Activated T-cell treated with anti-CD3 and anti-CD28 coated beads, Interleukin-2, amount 50 U/mL, for 4 hours (primary cell): Measurements from ENCODE around the gene ITIH2. TPM values are rescaled to one million over a fixed set of nuclear protein-coding genes. Genes with fewer than 3 reads are reported as not detected.
"Not testable (repeated sequence)": the region's sequence is repeated elsewhere in the genome, so short reads cannot be mapped to it uniquely, and the experiment has no call there.

Experiments used
- ATAC-seq, 2 donors: fragments of 200-7000 bp; cut with Tn5 transposase; one replicate each; pipeline ENCODE4 v1.10.0; 2021
- DNase-seq: peaks from one replicate; pipeline ENCODE4 v3.0.0-alpha.2; 2020
- H3K27me3 Mint-ChIP-seq: one replicate; pipeline ENCODE4 v1.8.0; 2021; ENCODE audit warnings: low read depth, mixed read lengths
- H3K36me3 Mint-ChIP-seq: one replicate; pipeline ENCODE4 v1.8.0; 2022; ENCODE audit warnings: mixed read lengths; ENCODE audit not compliant: insufficient read depth
- H3K4me1 Mint-ChIP-seq: one replicate; pipeline ENCODE4 v1.8.0; 2021; ENCODE audit warnings: low read depth, mixed read lengths
- H3K4me3 Mint-ChIP-seq: one replicate; pipeline ENCODE4 v1.8.0; 2021; ENCODE audit warnings: mild to moderate bottlenecking, moderate library complexity, mixed read lengths
- H3K9me3 Mint-ChIP-seq: one replicate; pipeline ENCODE4 v1.8.0; 2021; ENCODE audit warnings: mixed read lengths
- total RNA-seq, 3 donors: library from RNA; stranded (reverse); gene quantifications; one replicate each; pipeline ENCODE4 v1.2.1, GENCODE V29; 2021

ITIH2 gene, protein sequence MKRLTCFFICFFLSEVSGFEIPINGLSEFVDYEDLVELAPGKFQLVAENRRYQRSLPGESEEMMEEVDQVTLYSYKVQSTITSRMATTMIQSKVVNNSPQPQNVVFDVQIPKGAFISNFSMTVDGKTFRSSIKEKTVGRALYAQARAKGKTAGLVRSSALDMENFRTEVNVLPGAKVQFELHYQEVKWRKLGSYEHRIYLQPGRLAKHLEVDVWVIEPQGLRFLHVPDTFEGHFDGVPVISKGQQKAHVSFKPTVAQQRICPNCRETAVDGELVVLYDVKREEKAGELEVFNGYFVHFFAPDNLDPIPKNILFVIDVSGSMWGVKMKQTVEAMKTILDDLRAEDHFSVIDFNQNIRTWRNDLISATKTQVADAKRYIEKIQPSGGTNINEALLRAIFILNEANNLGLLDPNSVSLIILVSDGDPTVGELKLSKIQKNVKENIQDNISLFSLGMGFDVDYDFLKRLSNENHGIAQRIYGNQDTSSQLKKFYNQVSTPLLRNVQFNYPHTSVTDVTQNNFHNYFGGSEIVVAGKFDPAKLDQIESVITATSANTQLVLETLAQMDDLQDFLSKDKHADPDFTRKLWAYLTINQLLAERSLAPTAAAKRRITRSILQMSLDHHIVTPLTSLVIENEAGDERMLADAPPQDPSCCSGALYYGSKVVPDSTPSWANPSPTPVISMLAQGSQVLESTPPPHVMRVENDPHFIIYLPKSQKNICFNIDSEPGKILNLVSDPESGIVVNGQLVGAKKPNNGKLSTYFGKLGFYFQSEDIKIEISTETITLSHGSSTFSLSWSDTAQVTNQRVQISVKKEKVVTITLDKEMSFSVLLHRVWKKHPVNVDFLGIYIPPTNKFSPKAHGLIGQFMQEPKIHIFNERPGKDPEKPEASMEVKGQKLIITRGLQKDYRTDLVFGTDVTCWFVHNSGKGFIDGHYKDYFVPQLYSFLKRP
- total RNA-seq: under 1 TPM; 0.32 to 0.71 (median 0.38) TPM

DNA sequence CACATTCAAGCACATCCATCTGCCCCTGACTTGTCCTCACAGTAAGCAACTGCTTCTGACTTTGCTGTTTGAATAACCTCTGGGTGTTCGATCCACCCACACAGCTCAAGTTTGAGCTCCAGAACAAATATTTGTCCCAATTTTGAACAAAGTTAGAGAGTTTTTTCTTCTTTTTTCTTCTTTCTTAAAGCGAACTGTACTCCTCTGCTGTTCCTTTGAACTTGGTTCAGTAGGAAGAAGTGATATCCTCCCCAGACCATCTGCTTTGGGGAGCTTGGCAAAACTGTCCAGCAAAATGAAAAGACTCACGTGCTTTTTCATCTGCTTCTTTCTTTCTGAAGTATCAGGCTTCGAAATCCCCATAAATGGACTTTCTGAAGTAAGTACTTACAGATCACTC, at the start of gene ITIH2:
Gene ITIH2 (plus strand): TSS at position 177 of the 400 bp plus-strand sequence. CDS start 119 bp downstream, at position 296.
- ATAC-seq (no peak), DNase-seq (no peak)
- no peaks in the 10 kb centered on the region for H3K4me1 Mint-ChIP-seq
- no peaks in the 10 kb centered on the region for H3K9me3 Mint-ChIP-seq
- H3K4me3 Mint-ChIP-seq: no peak within 1 kb of the TSS
- H3K36me3 Mint-ChIP-seq: no peaks in the 10 kb centered on the region
- peaks cover 57% of the 10 kb centered on the region for H3K27me3 Mint-ChIP-seq

DNA sequence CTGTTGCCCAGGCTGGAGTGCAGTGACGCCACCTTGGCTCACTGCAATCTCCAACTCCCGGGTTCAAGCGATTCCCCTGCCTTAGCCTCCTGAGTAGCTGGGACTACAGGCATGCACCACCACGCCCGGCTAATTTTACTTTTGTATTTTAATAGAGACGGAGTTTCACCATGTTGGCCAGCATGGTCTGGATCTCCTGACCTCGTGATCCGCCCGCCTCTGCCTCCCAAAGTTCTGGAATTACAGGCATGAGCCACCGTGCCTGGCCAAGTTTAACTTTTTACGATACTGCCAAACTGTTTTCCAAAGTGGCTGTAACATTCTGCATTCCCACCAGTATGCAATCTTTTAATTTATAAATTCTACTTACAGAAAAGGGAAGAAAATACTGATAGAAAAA, 46.0 kb upstream of the ITIH2 start:
- not testable (repeated sequence) for H3K4me1 Mint-ChIP-seq, ATAC-seq, H3K36me3 Mint-ChIP-seq, DNase-seq, H3K4me3 Mint-ChIP-seq, H3K9me3 Mint-ChIP-seq
- peaks cover 24% of the 10 kb centered on the region for H3K27me3 Mint-ChIP-seq

DNA sequence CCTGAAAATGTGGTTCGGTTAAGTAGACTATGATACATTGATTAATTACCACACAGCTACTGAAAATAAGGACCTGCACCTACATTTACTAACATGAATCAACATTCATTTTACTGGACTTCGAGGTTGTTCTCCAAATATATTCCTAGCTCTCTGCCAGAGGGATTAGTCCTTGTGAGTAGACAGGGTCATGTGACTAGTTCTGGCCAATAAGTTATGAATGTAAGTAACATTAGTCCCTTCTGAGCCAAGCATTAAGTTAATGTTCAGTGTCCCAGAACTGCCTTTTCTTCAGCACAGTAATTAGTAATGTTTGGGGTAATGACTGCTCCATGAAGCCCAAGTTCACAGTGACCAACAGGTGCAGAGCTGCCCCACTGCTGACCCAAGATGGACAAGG, 45.6 kb upstream of the ITIH2 start:
- DNase-seq: no peak
- Mint-ChIP-seq H3K36me3 (no peaks in the 10 kb centered on the region), H3K4me1 (no peaks in the 10 kb centered on the region), H3K9me3 (no peaks in the 10 kb centered on the region), H3K27me3 (peaks cover 26% of the 10 kb centered on the region), H3K4me3 (no peak overlapping the region)
- ATAC-seq: no peak

- Mint-ChIP-seq H3K27me3 (peaks cover 32% of the 10 kb centered on the region), H3K9me3 (no peaks in the 10 kb centered on the region), H3K4me1 (no peaks in the 10 kb centered on the region), H3K4me3 (no peak overlapping the region), H3K36me3 (no peaks in the 10 kb centered on the region)
- no peak for ATAC-seq
- no peak for DNase-seq
Measured at GRCh38 chr10:7659560-7659959, 43.6 kb upstream of the ITIH2 start.

DNA sequence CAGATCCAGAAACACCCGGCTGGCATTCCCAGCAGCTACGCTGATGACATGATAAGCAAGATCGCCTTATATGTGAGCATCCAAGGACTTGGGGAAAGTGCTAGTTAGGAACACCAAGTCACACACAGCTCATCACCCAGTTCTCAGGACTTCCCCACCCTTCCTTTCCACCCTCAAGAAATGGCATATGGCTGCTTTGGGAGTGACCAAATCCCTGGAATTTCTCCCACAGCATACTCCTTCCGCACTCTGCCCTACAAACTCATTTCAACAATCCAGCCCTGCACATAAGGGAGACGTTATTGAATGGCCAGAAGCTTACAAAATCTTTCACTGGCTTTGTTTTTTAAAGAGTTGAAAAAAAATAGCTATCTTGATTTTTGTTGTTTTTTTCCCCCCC, 40.6 kb upstream of the ITIH2 start:
- no peaks in the 10 kb centered on the region for H3K9me3 Mint-ChIP-seq
- DNase-seq (no peak), ATAC-seq (no peak)
- H3K4me1 Mint-ChIP-seq: peaks cover 9% of the 10 kb centered on the region
- no peak overlapping the region for H3K4me3 Mint-ChIP-seq
- no peaks in the 10 kb centered on the region for H3K36me3 Mint-ChIP-seq
- H3K27me3 Mint-ChIP-seq: peaks cover 51% of the 10 kb centered on the region

- ATAC-seq (no peak), DNase-seq (no peak)
- no peaks in the 10 kb centered on the region for H3K36me3 Mint-ChIP-seq
- H3K9me3 Mint-ChIP-seq: no peaks in the 10 kb centered on the region
- no peak overlapping the region for H3K4me3 Mint-ChIP-seq
- peaks cover 13% of the 10 kb centered on the region for H3K4me1 Mint-ChIP-seq
- H3K27me3 Mint-ChIP-seq: peaks cover 52% of the 10 kb centered on the region
Measured at GRCh38 chr10:7664707-7665106, 38.4 kb upstream of the ITIH2 start.

GRCh38 chr10:7665767-7666166, 37.3 kb upstream of the ITIH2 start:
- ATAC-seq: no peak
- Mint-ChIP-seq H3K9me3 (no peaks in the 10 kb centered on the region), H3K36me3 (no peaks in the 10 kb centered on the region), H3K27me3 (peaks cover 45% of the 10 kb centered on the region), H3K4me3 (peak overlapping the region; percentile 66), H3K4me1 (peaks cover 13% of the 10 kb centered on the region)
- DNase-seq: no peak

DNA sequence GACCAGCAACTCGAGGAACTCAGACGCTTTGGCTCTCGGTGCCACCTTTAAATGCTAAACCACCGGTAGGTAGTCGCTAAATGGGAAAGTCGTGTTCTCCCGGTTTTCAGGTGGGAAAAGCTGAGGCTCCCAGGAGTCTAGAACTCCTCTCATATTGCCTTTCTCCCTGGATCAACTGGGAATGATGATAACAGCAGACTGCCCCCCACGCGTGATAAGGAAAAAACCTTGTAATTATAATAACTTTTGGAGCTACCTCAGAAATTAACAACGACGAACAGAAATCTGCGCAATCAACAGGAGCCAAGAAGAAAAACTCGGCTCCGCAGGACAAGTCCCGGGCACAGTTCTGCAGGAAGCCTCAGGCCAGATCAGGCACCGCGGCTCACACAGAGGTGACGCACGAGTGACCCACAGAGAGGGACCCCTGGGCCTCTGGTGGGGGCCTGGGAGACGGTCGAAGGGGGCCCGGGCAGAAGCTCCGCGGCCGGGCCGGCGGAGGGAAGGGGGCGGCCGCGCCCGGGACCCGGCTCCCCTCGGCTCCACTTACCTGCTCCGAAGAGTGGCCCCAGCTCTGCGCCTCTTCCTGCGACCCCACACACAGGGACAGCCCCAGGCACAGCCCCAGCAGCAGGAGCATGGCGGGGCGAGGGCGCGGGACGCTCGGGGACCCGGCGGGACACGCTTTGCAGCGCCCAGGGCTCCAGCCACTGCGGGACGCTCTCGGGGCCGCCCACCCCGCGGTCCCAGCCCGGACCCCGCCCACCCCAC, 36.7 kb upstream of the ITIH2 start, which contains the start of gene ITIH5:
Gene ITIH5 (minus strand): TSS at position 714 of the 771 bp plus-strand sequence. CDS start 74 bp downstream, at position 640.
- ATAC-seq (peak; percentile 39 to 44), DNase-seq (no peak)
- Mint-ChIP-seq H3K9me3 (no peaks in the 10 kb centered on the region), H3K4me3 (peak within 1 kb of the TSS; percentile 74), H3K36me3 (no peaks in the 10 kb centered on the region), H3K4me1 (peaks cover 13% of the 10 kb centered on the region), H3K27me3 (peaks cover 49% of the 10 kb centered on the region)

- Mint-ChIP-seq H3K36me3 (no peaks in the 10 kb centered on the region), H3K9me3 (no peaks in the 10 kb centered on the region), H3K4me1 (peaks cover 13% of the 10 kb centered on the region), H3K27me3 (peaks cover 52% of the 10 kb centered on the region), H3K4me3 (peak overlapping the region; percentile 74)
- DNase-seq (peak; percentile 6), ATAC-seq (peak; percentile 57)
Measured at GRCh38 chr10:7667262-7668141, 35.6 kb upstream of the ITIH2 start.

DNA sequence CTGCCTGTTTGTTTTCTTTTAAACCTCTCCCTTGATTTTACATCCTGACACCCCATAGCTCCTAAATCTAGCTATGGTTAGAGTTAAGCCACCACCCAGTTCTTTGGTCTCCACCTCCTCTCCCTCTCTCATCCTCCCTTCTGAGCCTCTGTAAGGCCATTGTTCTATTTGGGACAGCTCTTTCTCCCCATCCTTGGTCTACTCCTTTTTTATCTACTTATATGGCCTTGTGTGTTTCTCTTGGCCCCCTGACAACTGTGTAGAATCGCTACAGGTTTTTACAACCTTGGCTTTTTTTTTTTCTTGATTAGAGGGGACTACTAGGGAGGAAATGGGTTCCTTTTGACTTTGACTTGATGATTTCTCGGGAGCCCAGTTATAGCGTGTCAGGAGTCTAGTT, 33.0 kb upstream of the ITIH2 start:
- H3K36me3 Mint-ChIP-seq: no peaks in the 10 kb centered on the region
- no peak for DNase-seq
- no peak overlapping the region for H3K4me3 Mint-ChIP-seq
- H3K9me3 Mint-ChIP-seq: no peaks in the 10 kb centered on the region
- peaks cover 56% of the 10 kb centered on the region for H3K27me3 Mint-ChIP-seq
- no peak for ATAC-seq
- H3K4me1 Mint-ChIP-seq: peaks cover 13% of the 10 kb centered on the region

DNA sequence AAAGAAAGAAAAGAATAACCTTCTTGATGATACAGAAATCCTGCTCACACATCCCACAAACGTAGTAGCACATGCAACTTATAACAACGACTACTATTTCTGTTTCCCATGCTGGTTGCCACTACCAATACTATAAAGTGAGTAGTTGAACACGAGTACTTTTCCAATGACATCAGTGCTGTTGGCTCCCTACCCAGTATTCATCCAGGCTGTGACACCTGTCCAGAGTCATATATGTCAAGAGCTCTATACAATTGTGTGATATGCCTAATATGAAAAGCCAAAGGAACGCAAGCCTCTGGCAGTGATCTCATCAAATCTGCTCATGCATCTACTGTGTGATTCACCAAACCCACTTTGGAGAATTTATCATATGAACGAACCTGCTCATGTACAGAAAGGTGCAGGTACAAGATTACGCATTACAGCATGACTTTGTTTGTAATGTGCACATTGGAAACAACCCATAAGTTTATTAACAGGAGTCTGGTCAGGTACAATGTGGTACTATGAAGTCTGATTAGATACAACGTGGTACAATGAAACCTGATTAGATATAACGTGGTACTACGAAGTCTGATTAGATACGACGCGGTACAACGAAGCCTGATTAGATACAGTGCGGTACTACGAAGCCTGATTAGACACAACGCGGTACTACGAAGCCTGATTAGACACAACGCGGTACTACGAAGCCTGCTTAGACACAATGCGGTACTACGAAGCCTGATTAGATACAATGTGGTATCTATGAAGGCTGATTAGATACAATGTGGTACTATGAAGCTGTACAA, 30.6 kb upstream of the ITIH2 start:
- Mint-ChIP-seq H3K27me3 (peaks cover 58% of the 10 kb centered on the region), H3K4me3 (no peak overlapping the region), H3K9me3 (no peaks in the 10 kb centered on the region), H3K4me1 (peaks cover 4% of the 10 kb centered on the region), H3K36me3 (no peaks in the 10 kb centered on the region)
- no peak for DNase-seq
- no peak for ATAC-seq

DNA sequence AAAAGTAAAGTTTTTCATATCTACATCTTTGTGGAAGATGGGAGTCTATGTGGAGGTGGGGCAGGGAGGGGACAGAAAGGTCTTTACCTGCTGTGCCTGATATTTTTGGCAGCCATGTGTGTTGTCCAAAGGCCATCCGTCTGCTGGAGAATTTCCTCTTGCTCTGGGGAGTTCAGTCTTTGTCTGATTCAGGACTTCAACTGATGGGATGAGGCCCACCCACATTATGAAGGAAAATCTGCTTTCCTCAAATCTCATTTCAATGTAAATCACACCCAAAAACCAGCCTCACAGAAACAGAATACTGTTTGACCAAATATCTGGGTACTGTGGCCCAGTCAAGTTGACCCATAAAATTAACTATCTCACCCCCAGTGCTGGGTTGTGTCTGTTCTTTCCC, 23.9 kb upstream of the ITIH2 start:
- peaks cover 39% of the 10 kb centered on the region for H3K27me3 Mint-ChIP-seq
- no peak for ATAC-seq
- no peaks in the 10 kb centered on the region for H3K36me3 Mint-ChIP-seq
- no peaks in the 10 kb centered on the region for H3K9me3 Mint-ChIP-seq
- no peak overlapping the region for H3K4me3 Mint-ChIP-seq
- no peak for DNase-seq
- no peaks in the 10 kb centered on the region for H3K4me1 Mint-ChIP-seq

DNA sequence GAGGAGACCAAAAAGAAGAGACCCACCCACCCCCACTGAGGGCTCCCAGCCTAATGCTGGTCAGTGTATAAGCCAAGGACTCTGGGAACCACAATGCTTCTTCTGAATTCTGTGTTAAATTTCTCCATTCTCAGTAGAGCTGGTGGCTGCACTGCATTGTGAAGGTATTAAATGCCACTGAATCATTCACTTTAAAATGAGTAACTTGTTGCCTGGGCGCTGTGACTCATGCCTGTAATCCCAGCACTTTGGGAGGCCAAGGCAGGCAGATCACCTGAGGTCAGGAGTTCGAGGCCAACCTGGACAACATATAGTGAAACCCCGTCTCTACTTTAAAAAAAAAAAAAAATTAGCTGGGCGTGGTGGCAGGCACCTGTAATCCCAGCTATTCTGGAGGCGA, 23.0 kb upstream of the ITIH2 start:
- peaks cover 34% of the 10 kb centered on the region for H3K27me3 Mint-ChIP-seq
- DNase-seq, H3K9me3 Mint-ChIP-seq, H3K36me3 Mint-ChIP-seq, H3K4me3 Mint-ChIP-seq, ATAC-seq, H3K4me1 Mint-ChIP-seq: not testable (repeated sequence)
